Measurements from ENCODE around the gene TTLL11. TPM values are rescaled to one million over a fixed set of nuclear protein-coding genes. Genes with fewer than 3 reads are reported as not detected.

TTLL11 gene
- total RNA-seq, 1 experiment from 2014 or later = 2.3 TPM

DNA sequence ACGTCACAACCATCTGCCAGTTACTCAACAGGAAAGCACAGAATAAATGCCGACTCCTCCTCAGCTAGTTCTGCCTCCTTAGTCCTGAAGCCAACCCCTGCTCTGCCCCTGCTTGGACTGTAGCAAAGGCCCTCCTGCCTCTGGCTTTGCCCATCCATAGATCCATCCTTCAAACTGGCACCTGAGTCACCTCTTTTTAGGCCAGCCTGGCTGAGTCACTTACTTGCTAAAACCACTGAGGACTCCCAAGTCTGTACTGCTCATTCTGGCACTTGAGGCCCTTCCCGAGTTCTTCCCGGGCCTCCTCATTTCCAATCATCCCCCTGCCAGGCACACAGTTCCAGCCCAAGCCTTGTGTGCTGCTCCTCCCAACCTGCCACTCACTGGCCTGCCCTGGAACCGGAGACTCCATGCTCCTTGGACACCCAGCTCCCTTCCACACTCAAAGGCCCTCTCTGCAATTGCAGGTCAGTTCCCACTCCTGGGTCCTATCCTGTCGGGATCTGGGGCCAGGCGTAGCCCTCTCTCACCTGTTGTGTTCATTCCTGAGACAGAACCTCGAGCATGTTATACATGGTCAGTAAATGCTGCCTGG lies 221.6 kb downstream of the TTLL11 start:
- H3K9me2 ChIP-seq (ENCODE audit: insufficient read depth) = no peaks in the 10 kb centered on the region
- POLR2A ChIA-PET (ENCODE audit: unreplicated experiment) = no interaction called here
- H4K20me1 ChIP-seq (ENCODE audit: insufficient read depth) = no peaks in the 10 kb centered on the region
- no peaks in the 10 kb centered on the region for H3K9me3 ChIP-seq (ENCODE audit: insufficient read depth, low read depth)
- no TSS peak for BruUV-seq (replicated peaks)
- no peak for DNase-seq
- no peak overlapping the region for H3K27ac ChIP-seq
- H3K4me1 ChIP-seq (replicated peaks; ENCODE audit: insufficient read depth) = no peaks in the 10 kb centered on the region
- H3K27me3 ChIP-seq (ENCODE audit: insufficient read depth, low read depth) = no peaks in the 10 kb centered on the region
- no peak overlapping the region for H3K4me3 ChIP-seq
- H3K79me2 ChIP-seq (ENCODE audit: low read depth) = no peaks in the 10 kb centered on the region
- intact Hi-C loops (cut with micrococcal nuclease; ENCODE audit: unreplicated experiment) = no loop called here
- no peak for TF ChIP-seq EZH2 (IDR thresholded peaks at IDR 0.05; ENCODE audit: low read depth)
- TF ChIP-seq, protein P1, sequence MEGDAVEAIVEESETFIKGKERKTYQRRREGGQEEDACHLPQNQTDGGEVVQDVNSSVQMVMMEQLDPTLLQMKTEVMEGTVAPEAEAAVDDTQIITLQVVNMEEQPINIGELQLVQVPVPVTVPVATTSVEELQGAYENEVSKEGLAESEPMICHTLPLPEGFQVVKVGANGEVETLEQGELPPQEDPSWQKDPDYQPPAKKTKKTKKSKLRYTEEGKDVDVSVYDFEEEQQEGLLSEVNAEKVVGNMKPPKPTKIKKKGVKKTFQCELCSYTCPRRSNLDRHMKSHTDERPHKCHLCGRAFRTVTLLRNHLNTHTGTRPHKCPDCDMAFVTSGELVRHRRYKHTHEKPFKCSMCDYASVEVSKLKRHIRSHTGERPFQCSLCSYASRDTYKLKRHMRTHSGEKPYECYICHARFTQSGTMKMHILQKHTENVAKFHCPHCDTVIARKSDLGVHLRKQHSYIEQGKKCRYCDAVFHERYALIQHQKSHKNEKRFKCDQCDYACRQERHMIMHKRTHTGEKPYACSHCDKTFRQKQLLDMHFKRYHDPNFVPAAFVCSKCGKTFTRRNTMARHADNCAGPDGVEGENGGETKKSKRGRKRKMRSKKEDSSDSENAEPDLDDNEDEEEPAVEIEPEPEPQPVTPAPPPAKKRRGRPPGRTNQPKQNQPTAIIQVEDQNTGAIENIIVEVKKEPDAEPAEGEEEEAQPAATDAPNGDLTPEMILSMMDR (conservative IDR thresholded peaks at IDR 0.05) = no peak
- H2AFZ ChIP-seq = no peak overlapping the region
- H3K4me2 ChIP-seq = no peak overlapping the region
- no peaks in the 10 kb centered on the region for H3K36me3 ChIP-seq (ENCODE audit: low read depth)
- CTCF ChIA-PET = no interaction called here
- H3F3A ChIP-seq (ENCODE audit: insufficient read depth, low read depth) = no peaks in the 10 kb centered on the region

GRCh38 chr9:121870271-121870670 lies 222.8 kb downstream of the TTLL11 start:
- Histone ChIP-seq H3F3A (ENCODE audit: insufficient read depth, low read depth) (no peaks in the 10 kb centered on the region), H3K4me3 (no peak overlapping the region), H2AFZ (no peak overlapping the region), H3K27me3 (ENCODE audit: insufficient read depth, low read depth) (no peaks in the 10 kb centered on the region), H3K9me3 (ENCODE audit: insufficient read depth, low read depth) (no peaks in the 10 kb centered on the region), H3K27ac (no peak overlapping the region), H4K20me1 (ENCODE audit: insufficient read depth) (no peaks in the 10 kb centered on the region), H3K9me2 (ENCODE audit: insufficient read depth) (no peaks in the 10 kb centered on the region), H3K36me3 (ENCODE audit: low read depth) (no peaks in the 10 kb centered on the region), H3K4me1 (replicated peaks; ENCODE audit: insufficient read depth) (no peaks in the 10 kb centered on the region), H3K4me2 (no peak overlapping the region), H3K79me2 (ENCODE audit: low read depth) (no peaks in the 10 kb centered on the region)
- ChIA-PET POLR2A (ENCODE audit: unreplicated experiment) (no interaction called here), CTCF (no interaction called here)
- DNase-seq = no peak
- no TSS peak for BruUV-seq (replicated peaks)
- TF ChIP-seq, protein P1 (conservative IDR thresholded peaks at IDR 0.05) = no peak
- no peak for TF ChIP-seq EZH2 (IDR thresholded peaks at IDR 0.05; ENCODE audit: low read depth)
- intact Hi-C loops (cut with micrococcal nuclease; ENCODE audit: unreplicated experiment) = no loop called here

DNA sequence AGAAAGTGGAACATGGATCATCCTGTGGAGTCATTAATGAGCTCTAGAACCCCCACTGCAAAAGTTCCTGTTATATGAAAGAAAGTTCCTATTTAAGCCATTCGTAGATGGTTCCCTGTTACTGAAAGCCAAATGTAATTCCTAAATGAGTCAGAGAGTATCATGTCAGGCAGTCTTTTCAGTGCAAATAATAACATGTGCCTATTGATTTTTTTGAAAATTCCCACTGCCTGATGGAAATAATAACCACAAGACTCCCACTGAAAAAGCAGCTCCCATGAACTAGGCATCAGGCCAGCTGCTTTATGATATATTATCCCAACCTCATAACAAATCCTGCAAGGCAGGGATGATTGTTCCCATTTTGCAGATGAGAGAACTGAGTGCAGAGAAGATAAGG lies 224.5 kb downstream of the TTLL11 start:
- no peaks in the 10 kb centered on the region for H3K9me3 ChIP-seq (ENCODE audit: insufficient read depth, low read depth)
- intact Hi-C loops (cut with micrococcal nuclease; ENCODE audit: unreplicated experiment) = loop anchor here (10.0 kb wide), 1 partner anchor 106 kb away; no protein-coding TSS in a partner anchor
- TF ChIP-seq EZH2 (IDR thresholded peaks at IDR 0.05; ENCODE audit: low read depth) = no peak
- TF ChIP-seq, protein P1 (conservative IDR thresholded peaks at IDR 0.05) = no peak
- no peak overlapping the region for H2AFZ ChIP-seq
- no peaks in the 10 kb centered on the region for H3K27me3 ChIP-seq (ENCODE audit: insufficient read depth, low read depth)
- H3K4me2 ChIP-seq = no peak overlapping the region
- ChIA-PET CTCF (no interaction called here), POLR2A (ENCODE audit: unreplicated experiment) (no interaction called here)
- H3K36me3 ChIP-seq (ENCODE audit: low read depth) = no peaks in the 10 kb centered on the region
- H3F3A ChIP-seq (ENCODE audit: insufficient read depth, low read depth) = no peaks in the 10 kb centered on the region
- no peak for DNase-seq
- no peaks in the 10 kb centered on the region for H4K20me1 ChIP-seq (ENCODE audit: insufficient read depth)
- no TSS peak for BruUV-seq (replicated peaks)
- H3K27ac ChIP-seq = no peak overlapping the region
- H3K4me3 ChIP-seq = no peak overlapping the region
- no peaks in the 10 kb centered on the region for H3K9me2 ChIP-seq (ENCODE audit: insufficient read depth)
- H3K4me1 ChIP-seq (replicated peaks; ENCODE audit: insufficient read depth) = no peaks in the 10 kb centered on the region
- no peaks in the 10 kb centered on the region for H3K79me2 ChIP-seq (ENCODE audit: low read depth)

Measured in PC-9 (cell line).